Fibroblast of skin of back (primary cell): ENCODE data around the gene HDDC2.
A peak's percentile ranks its signal among the peaks of the same experiment; 100 is the strongest.
"Not testable (repeated sequence)": the region's sequence is repeated elsewhere in the genome, so short reads cannot be mapped to it uniquely, and the experiment has no call there.

ENCODE experiments used
- DNase-seq: peaks from one replicate; pipeline ENCODE4 v3.0.0-alpha.2; 2013

HDDC2 gene

DNA sequence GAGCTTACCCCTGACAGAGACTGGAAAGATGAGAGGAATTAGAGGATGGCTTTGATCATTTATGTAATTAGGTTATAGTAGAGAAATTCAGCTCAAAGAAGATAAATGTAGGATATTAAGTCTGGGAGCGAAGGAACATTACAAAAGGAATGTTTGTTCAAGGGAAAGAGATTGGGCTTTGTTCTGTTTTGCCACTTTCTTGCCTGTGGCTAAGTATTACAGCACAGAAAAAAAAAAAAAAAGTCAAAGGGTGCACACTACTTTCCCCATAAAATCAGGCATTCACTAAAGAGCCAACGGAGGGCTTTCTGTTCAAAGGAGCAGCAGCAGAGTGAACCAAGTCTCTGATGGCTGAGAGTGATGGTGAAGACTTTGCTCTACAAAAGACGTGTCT lies 5.0 kb upstream of the HDDC2 start:
- no peak for DNase-seq

DNA sequence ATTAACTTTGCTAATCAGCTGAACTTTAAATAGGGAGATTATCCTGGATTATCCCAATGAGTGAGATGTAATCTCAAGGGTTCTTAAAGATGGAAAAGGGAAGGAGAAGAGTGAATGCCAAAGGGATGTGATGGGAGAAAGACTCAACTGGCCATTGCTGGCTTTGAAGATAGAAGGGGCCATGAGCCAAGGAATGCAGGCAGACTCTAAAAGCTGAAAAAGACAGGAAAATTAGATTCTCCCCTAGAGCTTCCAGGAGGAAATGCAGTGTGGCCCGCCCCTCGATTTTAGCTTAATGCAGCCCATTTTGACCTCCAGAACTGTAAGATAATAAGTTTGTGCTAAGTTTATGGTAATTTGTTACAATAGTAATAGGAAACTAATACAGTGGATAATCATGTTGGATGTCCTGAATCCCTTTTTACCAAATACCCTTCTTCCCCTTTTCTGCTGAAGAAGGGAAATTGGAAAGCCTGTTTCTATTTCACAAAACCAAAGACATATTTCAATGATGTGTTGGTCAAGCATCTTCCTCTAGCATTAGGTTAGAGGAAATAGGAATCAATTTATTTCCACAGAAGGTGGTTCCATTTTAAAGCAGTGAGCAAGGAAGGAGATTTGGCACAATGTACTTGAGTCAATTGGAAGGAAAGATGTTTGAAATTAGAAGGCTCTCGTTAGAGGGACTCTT lies 3.3 kb upstream of the HDDC2 start:
- DNase-seq = no peak

DNA sequence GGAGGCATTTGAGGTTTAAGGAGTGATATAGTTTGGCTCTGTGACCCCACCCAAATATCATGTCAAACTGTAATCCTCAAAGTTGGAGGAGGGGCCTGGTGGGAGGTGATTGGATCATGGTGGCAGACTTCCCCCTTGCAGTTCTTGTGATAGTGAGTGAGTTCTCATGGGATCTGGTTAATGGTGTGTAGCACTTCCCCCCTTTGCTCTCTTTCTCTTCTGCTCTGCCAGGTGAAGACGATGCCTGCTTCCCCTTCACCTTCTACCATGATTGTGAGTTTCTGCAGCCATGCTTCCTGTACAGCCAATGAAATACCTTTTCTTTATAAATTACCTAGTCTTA lies 1.7 kb upstream of the HDDC2 start:
- DNase-seq = no peak

DNA sequence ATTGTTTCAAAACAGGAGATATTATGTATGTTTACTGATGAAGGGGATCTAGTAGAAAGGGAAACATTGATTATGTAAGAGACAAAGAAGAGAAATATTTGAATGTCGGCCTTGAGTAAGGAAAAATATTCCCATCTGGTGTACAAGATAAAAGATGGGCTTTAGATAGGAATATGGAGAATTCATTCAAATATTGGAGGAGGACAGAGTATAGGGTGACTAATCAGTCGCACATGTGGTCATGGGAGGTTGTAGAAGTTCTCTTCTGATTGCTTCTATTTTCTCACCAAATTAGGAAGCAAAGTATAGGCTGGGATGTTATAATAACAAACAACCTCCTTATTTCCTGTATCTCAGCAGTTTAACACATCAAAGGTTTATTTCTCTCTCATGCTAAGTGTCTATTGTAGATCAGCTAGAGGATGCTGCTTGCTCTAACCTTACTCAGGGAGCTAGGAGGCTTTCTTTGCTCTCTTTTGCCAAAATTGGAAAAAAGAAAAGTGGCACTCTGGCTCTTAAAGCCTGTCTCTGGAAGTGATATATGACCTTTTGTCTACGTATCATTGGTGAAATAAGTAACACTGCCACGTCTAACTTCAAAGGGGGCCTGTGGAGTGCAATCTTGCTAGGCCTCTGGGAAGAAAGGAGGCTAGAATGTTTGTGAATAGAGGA lies 1.2 kb upstream of the HDDC2 start:
- DNase-seq = peak; percentile 86

DNA sequence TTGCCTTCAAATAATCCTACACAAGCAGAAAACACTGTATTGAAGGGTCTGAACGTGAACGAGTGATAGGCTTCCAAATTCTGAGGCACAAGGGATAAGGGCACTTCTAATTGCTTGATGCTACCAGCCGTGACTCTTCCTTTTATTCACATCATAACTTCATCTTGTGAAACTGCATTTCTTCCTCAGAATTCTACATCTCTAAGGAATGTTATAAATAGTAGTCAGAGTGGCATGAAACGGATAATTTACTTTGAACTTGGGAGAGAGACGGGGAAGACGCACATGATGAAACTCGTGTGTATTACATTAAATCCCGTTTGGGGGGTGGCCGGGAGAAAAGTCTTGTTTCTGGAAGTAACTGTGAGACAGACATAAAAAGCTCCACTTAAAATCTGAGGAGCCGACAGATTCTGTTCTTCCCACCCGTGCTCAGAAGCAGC lies 754 bp downstream of the HDDC2 start:
- DNase-seq = peak; percentile 56

DNA sequence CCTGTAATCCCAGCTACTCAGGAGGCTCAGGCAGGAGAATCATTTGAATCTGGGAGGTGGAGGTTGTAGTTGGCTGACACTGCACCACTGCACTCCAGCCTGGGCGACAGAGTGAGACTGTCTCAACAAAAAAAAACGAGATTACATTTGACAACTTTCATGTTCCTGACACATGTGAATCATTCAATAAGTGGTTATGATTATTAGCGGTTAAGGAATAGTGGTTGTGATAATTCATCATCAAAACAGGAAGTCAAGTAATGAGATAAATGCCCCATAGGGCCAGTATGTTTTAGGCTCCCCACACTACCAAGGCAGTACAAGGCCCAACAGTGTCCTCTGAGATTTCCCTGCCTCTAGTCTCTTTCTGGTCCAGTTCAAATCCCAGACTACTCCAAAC lies 2.5 kb downstream of the HDDC2 start:
- DNase-seq = no peak

DNA sequence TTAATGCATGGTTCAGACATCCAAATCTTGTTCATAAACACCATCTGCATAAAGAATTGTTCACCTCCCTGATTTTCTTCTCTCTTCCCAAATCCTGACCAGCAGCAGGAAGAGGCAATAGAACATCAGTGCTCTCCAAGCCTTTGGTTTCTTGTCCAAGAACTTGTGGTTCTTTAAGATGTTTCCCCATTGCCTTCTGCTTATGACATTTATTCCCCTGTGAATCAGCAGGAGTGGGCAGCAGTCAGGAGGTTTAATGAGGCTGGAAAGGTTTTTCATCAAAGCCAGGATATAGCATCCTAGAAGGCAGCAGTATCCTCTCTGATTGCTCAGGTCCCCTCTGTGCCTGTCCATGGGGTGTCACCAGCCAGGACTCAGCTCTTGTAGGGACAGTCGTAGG lies 5.3 kb downstream of the HDDC2 start:
- no peak for DNase-seq

DNA sequence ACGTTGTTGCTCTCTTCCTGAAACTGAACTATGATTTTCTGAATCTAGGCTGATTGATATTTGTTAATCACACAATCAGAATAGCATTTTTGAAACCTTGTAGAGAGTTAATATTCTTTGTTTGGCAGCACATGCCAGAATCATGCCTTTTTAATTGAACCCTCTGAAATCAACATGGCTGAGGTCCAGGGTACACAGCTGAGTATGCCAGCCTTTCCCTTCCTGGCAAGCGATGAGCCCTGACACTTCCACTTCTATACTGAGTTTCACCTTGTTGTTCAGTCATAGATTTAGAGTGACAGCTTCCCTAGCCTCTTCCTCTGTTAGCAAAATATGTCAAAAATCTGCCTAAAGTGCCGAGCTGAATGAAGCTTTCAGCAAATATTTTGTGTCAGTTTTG lies 6.8 kb downstream of the HDDC2 start:
- DNase-seq = no peak

DNA sequence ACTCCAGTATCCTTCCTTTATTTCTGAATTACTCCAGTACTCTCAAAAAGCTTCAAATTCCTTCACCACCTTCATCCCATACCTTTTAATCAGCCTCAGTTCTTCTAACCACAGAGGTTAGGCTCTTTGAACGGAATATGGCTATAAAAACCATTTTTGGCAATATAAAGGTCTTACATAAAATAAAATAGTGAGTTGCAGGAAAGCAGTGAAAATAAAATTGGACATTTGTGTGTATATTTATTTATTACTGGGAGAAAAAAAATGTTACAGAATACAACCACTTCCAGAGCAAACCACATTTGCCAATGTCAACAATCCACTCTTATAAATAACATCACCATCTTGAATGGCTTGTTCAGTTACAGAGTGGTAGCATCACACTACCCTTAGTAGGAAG lies 7.7 kb downstream of the HDDC2 start:
- DNase-seq = no peak

DNA sequence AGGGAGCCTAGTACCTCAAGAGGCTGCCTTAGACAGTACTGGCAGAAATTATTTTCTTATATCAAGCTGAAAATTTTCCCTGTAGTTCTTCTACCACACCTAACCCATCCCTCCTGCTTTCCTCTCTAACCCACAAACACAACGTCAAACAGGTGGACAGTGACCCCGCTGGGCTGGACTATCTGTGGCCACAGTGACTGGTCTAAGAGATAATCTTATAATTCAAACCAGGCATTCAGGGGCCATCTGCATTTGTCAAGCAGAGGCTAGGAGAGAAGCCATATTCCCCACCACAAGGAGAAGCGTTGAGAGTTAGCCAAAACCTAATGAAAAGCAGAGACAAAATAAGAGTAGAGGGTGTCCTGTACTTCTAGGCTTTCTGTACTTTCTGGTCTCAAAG lies 8.2 kb downstream of the HDDC2 start:
- no peak for DNase-seq

DNA sequence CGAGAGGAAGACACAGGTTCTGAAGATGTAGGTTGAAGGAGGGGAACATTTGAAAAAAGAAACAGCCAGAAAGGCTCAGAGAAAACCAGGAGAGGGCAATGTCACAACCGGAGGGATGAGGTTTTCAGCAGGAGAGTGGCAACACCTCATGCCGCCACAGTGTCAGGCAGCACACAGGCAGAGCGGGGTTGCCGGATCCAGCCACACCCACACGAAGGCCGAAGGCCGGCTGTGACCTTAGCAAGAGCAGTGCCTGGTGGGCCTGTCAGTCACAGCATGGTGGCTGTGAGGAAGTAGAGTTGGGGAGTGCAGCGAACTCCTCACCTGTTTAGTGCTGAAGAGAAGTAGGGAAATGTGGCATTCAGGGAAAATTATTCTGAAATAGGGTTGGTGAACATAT lies 14.0 kb downstream of the HDDC2 start:
- no peak for DNase-seq

DNA sequence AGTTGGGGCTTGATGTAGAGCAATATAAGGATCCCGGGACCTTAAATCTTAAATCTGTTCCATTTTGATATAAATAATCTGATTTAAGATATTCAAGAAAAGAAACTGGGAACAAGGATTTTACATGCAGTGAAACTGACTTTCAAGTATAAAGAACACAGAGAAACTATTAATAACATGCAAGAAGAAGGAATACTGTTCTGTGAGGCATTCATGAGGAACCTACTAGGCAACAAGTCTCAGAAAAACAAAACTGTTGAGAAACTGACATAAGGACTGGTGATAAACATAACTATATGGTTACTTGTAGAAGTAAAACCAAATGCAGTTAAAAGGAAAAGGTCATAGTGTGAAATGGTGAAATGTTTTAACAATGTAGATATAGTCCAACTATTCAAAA lies 15.8 kb downstream of the HDDC2 start:
- no peak for DNase-seq

DNA sequence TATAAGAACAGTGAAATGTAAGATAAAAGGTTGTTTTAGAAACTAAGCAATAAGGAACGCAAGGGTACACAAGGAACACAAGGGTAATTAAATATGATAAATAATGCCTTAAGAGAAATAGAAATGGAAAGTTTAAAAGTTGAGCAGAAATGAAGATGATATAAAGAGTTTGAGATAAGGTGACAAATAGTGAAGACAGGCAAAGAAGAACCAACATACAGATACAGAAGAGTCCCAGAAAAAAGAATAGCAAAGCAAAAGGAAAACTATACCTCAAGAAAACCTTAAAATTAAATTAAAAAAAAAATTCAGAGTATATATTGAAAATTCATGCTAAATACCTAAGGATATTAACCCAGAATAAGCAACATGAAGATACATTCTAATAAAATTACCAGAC lies 16.4 kb downstream of the HDDC2 start:
- DNase-seq = no peak

DNA sequence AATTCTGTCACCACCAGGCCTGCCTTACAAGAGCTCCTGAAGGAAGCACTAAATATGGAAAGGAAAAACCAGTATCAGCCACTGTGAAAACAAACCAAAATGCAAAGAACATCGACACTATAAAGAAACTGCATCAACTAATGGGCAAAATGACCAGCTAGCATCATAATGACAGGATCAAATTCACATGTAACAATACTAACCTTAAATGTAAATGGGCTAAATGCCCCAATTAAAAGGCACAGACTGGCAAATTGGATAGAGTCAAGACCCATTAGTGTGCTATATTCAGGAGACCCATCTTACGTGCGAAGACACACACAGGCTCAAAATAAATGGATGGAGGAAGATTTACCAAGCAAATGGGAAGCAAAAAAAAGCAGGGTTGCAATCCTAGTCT lies 19.3 kb downstream of the HDDC2 start:
- DNase-seq = not testable (repeated sequence)

DNA sequence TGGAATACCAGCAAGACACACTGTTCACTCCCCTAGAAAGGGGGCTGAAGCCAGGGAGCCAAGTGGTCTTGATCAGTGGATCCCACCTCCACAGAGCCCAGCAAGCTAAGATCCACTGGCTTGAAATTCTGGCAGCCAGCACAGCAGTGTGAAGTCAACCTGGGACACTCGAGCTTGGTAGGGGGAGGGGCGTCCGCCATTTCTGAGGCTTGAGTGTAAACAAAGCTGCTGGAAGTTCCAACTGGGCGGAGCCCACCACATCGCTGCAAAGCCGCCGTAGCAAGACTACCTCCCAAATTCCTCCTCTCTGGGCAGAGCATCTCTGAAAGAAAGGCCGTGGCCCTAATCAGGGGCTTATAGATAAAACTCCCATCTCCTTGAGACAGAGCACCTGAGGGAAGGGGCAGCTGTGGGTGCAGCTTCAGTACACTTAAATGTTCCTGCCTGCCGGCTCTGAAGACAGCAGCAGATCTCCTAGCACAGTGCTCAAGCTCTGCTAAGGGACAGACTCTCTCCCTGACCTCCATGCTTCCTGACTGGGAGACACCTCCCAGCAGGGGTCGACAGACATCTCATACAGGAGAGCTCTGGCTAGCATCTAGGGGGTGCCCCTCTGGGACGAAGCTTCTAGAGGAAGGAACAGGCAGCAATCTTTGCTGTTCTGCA lies 21.3 kb downstream of the HDDC2 start:
- DNase-seq = not testable (repeated sequence)

DNA sequence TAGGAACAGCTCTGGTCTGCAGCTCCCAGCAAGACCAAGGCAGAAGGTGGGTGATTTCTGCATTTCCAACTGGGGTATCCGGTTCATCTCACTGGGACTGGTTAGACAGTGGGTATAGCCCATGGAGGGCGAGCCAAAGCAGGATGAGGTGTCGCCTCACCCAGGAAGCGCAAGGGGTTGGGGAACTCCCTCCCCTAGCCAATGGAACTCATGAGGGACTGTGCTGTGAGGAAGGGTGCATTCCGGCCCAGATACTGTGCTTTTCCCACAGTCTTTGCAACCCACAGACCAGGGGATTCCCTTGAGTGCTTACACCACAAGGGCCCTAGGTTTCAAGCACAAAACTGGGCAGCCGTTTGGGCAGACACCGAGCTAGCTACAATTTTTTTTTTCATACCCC lies 21.8 kb downstream of the HDDC2 start:
- DNase-seq = no peak

DNA sequence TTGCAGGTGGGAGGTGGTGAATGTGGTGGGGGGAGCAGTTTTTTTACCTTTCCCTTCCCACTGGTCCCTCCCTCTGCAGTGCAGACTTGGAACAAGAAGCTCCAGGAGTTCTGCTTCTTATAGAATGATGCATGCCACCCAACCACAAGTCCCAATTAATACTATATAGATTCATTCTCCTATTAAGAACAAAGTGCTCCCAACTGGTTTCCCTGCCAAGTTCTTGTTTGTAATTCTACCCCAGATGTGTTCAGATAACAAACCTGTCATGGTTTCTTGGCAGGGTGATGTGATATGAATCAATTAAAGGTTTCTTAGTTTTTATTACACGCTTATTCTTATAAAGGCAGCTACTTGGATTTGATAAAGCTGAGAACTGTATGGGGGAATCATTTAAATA lies 23.9 kb downstream of the HDDC2 start:
- no peak for DNase-seq

DNA sequence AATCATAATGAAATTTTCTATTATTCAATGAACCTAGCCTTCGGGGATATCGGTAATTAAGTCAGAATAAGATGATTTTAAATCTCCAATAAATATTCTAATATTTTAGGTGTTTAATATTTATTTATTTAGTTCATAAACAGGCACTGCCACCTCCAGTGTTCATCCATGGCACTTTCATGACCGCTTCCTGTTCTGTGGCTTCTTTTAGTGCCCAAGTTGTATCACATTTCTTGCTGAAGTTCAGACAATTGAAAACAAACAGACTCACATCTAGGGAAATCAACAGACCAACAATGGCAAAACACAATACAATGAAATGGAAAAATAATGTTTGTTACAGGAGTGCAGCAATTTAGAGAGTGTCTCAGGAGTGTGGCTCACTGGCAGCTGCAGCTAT lies 26.0 kb downstream of the HDDC2 start:
- DNase-seq = no peak

DNA sequence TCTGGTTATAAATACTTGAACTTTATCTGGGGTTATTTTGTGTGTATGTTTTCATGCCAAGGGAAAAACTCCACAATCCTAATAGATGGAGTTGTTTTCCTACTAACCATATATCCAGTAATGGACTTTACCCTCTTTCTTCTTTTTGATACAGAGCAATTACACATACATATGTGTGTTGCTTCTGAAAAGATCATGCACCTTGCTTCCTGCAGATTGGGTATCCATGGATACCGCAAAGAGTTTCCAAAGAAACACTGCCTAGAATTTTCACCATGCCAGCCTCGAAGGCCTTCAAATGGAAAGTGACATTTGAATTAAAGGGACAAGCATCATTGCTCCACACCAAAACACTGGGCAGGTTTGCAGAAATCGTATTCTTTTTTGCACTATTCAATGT lies 26.8 kb downstream of the HDDC2 start:
- DNase-seq = no peak

DNA sequence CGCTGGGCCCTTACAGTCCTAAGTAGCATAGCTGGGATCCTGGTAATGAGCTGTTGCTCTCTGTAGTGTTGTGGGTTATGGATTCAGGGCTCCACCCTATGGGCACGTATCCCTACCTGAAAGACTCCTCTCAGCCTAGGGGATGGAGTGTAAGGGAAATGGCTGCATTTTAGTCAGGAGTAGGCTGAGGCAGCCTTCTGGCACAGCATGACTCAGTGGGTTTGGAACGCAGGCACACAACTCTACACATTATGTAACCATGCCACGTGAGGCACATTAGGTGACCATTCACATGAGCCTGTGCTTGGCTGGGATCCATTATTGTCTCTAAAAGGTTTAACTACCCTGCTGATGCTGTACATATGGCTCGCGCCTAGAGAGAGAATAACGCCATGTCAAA lies 27.8 kb downstream of the HDDC2 start:
- no peak for DNase-seq

DNA sequence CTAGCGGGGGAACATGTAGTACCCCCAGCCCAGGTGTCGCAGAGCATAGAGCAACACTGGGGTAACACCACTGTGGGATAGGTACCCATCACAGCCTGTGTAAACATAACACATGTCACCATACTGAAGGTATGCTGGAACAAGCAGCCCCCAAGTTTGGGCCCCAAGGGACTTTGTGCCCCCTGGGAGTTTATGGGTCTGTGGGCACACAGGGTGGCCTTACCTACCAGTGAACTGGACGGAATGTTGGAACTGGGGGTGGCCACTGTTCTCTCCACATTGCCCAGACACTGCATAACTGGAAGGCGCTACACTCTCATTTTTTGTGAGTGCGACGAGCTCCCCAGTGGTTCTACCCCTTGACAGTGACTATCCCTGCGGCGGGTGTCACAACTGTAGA lies 28.5 kb downstream of the HDDC2 start:
- DNase-seq = no peak

DNA sequence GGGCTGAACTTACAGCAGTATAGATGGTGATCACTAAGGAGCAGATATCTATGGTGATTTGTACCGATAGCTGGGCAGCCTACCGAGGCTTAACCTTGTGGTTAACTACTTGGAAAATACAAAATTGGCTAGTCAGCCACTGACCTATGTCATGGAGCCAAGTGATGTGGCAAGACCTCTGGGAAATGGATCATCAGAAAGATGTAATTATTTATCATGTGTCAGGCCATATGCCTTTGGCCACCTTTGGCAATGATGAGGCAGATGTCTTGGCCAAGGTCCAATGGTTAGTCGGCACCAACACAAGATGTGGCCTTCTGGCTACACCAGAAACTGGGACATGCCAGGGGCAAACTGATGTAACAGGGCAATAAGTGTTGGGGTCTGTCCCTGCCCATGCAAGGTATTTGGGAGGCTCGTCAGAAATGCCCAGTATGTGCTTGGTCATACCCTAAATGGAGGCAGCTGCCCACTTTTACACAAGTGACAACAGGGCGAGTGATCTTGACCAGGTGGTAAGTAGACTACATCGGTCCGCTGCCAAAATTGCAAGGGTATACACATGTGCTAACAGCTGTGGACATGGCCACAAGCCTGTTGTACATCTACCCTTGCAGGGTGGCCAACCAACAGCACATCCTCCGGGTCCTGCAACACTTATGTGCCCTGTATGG lies 30.1 kb downstream of the HDDC2 start:
- DNase-seq = no peak

DNA sequence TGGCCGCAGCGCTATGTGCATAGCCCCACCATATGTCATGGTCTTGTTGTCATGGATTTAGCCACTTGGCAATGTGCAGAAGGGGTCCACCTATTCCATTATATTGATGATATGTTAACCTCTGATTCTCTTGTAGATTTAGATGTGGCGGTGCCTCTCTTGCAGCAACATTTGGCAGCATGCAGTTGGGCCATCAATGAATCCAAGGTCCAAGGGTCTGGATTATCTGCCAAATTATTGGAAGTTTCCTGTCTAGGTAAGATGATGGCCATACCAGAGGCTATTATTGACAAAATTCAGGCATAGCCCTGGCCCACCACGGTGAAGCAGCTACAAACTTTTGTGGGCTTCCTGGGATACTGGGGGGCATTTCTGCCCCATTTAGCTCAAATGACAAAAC lies 31.4 kb downstream of the HDDC2 start:
- no peak for DNase-seq
